ENCODE results near the gene CARD18. TPM values are rescaled to one million over a fixed set of nuclear protein-coding genes. Genes with fewer than 3 reads are reported as not detected.

Gene CARD18
- total and polyA plus RNA-seq, 2 experiments from 2014 or later: not detected

DNA sequence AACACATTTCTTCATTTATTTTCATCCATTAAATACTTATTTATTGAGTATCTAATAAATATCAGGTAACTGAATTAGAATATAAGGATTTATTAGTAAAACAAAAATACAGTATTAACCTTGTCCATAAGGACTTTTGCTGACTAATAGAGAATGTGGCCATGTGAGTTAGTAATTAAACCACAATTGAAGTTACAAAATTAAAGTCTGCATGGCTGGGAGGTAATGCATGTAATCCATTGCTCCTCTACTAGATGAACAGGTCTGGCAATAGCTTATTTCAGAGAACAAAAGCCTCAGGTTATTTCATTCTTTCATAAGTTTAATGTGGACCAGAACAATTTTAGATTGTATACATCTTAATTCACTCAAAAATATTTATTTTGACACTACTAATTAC is 9.9 kb upstream of the CARD18 start:
- Histone ChIP-seq H3K4me3 (no peak overlapping the region), H4K20me1 (replicated peaks; ENCODE audit: insufficient read depth) (no peaks in the 10 kb centered on the region), H2AFZ (no peak overlapping the region), H3K27ac (ENCODE audit: low read depth) (no peak overlapping the region), H3K79me2 (replicated peaks; ENCODE audit: insufficient read depth) (no peaks in the 10 kb centered on the region), H3K4me2 (no peak overlapping the region), H3F3A (replicated peaks; ENCODE audit: low read depth) (no peaks in the 10 kb centered on the region), H3K4me1 (ENCODE audit: insufficient read depth) (no peaks in the 10 kb centered on the region), H3K36me3 (ENCODE audit: insufficient read depth) (no peaks in the 10 kb centered on the region), H3K27me3 (ENCODE audit: insufficient read depth) (no peaks in the 10 kb centered on the region), H3K9me2 (ENCODE audit: insufficient read depth) (no peaks in the 10 kb centered on the region)
- H3K4me3 Mint-ChIP-seq: no peak overlapping the region
- ATAC-seq: no peak
- H3K36me3 Mint-ChIP-seq (ENCODE audit: low read depth): no peaks in the 10 kb centered on the region
- no peak overlapping the region for H3K27ac Mint-ChIP-seq
- no peak for TF ChIP-seq JUNB (IDR thresholded peaks at IDR 0.05; ENCODE audit: unreplicated experiment)
- TF ChIP-seq CREB1 (CRISPR knock-in tag; IDR thresholded peaks at IDR 0.05; ENCODE audit: low read depth): no peak
- no peak for TF ChIP-seq STAT1 (IDR thresholded peaks at IDR 0.05; ENCODE audit: unreplicated experiment)
- no peak for TF ChIP-seq EZH2 (IDR thresholded peaks at IDR 0.05; ENCODE audit: low read depth, unreplicated experiment)
- DNase-seq (ENCODE audit: low spot score): no peak
- no peaks in the 10 kb centered on the region for H3K9me3 Mint-ChIP-seq
- H3K4me1 Mint-ChIP-seq: peaks cover 4% of the 10 kb centered on the region; the same call in 2 of the 3 replicates
- no peaks in the 10 kb centered on the region for H3K27me3 Mint-ChIP-seq (ENCODE audit: insufficient read depth, low read depth, poor library complexity)

GRCh38 chr11:105148241-105148640 is 8.7 kb upstream of the CARD18 start:
- ATAC-seq (no peak), DNase-seq (ENCODE audit: low spot score) (no peak)
- Histone ChIP-seq H3K36me3 (ENCODE audit: insufficient read depth) (no peaks in the 10 kb centered on the region), H3K9me2 (ENCODE audit: insufficient read depth) (no peaks in the 10 kb centered on the region), H2AFZ (no peak overlapping the region), H3K4me3 (no peak overlapping the region), H3K4me2 (no peak overlapping the region), H3F3A (replicated peaks; ENCODE audit: low read depth) (no peaks in the 10 kb centered on the region), H4K20me1 (replicated peaks; ENCODE audit: insufficient read depth) (no peaks in the 10 kb centered on the region), H3K79me2 (replicated peaks; ENCODE audit: insufficient read depth) (no peaks in the 10 kb centered on the region), H3K27ac (ENCODE audit: low read depth) (no peak overlapping the region), H3K27me3 (ENCODE audit: insufficient read depth) (no peaks in the 10 kb centered on the region), H3K4me1 (ENCODE audit: insufficient read depth) (no peaks in the 10 kb centered on the region)
- TF ChIP-seq CREB1 (CRISPR knock-in tag; IDR thresholded peaks at IDR 0.05; ENCODE audit: low read depth): no peak
- Mint-ChIP-seq H3K27ac (no peak overlapping the region), H3K4me3 (no peak overlapping the region), H3K27me3 (ENCODE audit: insufficient read depth, low read depth, poor library complexity) (no peaks in the 10 kb centered on the region), H3K9me3 (no peaks in the 10 kb centered on the region), H3K4me1 (peaks cover 1% of the 10 kb centered on the region; the same call in 2 of the 3 replicates), H3K36me3 (ENCODE audit: low read depth) (no peaks in the 10 kb centered on the region)

DNA sequence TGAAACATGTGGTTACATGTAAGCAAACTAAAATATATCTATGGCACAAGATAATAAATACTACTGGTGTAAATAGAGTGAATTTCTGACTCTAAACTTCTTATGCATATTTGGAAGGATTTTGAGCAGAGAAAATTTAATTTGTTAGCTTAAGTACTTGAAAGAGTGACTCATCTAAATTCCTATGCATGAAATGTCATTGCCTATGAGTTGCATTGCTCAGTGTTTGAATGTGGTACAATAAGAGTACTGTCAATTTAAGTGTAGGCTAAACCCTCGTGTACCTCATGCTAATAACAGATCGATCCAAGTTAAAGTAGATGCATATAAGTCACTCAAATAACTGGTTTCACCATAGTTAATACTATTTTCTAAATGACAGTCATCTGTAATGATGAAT is 5.3 kb upstream of the CARD18 start:
- Histone ChIP-seq H3K27me3 (ENCODE audit: insufficient read depth) (no peaks in the 10 kb centered on the region), H3K27ac (ENCODE audit: low read depth) (no peak overlapping the region), H2AFZ (no peak overlapping the region), H3K79me2 (replicated peaks; ENCODE audit: insufficient read depth) (no peaks in the 10 kb centered on the region), H3F3A (replicated peaks; ENCODE audit: low read depth) (no peaks in the 10 kb centered on the region), H4K20me1 (replicated peaks; ENCODE audit: insufficient read depth) (no peaks in the 10 kb centered on the region), H3K4me1 (ENCODE audit: insufficient read depth) (no peaks in the 10 kb centered on the region), H3K9me2 (ENCODE audit: insufficient read depth) (no peaks in the 10 kb centered on the region), H3K36me3 (ENCODE audit: insufficient read depth) (no peaks in the 10 kb centered on the region), H3K4me2 (no peak overlapping the region), H3K4me3 (no peak overlapping the region)
- TF ChIP-seq EZH2 (IDR thresholded peaks at IDR 0.05; ENCODE audit: low read depth, unreplicated experiment) (no peak), JUNB (IDR thresholded peaks at IDR 0.05; ENCODE audit: unreplicated experiment) (no peak), STAT1 (IDR thresholded peaks at IDR 0.05; ENCODE audit: unreplicated experiment) (no peak)
- H3K27ac Mint-ChIP-seq: no peak overlapping the region
- no peak for ATAC-seq
- H3K36me3 Mint-ChIP-seq (ENCODE audit: low read depth): no peaks in the 10 kb centered on the region
- H3K27me3 Mint-ChIP-seq (ENCODE audit: insufficient read depth, low read depth, poor library complexity): no peaks in the 10 kb centered on the region
- no peak overlapping the region for H3K4me3 Mint-ChIP-seq
- no peak for DNase-seq (ENCODE audit: low spot score)
- H3K4me1 Mint-ChIP-seq: no peaks in the 10 kb centered on the region
- no peaks in the 10 kb centered on the region for H3K9me3 Mint-ChIP-seq

DNA sequence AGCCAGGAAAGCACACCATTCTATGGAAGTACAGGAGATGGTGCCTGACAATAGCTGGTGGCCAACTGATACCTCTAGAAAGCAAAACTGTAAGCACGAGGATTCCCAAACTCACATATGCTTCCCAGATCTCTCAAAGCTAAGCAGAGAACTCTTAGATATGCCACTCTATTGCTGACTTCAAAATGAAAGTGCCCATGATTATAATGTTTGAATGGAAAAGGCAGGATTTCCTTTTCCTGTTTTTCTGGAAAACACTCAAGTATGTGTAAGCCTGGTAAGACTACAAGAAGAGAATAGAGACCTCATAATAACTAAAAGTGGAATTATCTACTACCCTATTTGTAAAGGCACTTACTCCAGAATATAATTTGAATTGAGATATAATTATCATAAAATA is 2.6 kb upstream of the CARD18 start:
- Histone ChIP-seq H3K27me3 (ENCODE audit: insufficient read depth) (no peaks in the 10 kb centered on the region), H3K27ac (ENCODE audit: low read depth) (no peak overlapping the region), H3K4me2 (no peak overlapping the region), H3K9me2 (ENCODE audit: insufficient read depth) (peaks cover 8% of the 10 kb centered on the region; the same call in 1 of the 2 replicates), H3K79me2 (replicated peaks; ENCODE audit: insufficient read depth) (no peaks in the 10 kb centered on the region), H4K20me1 (replicated peaks; ENCODE audit: insufficient read depth) (no peaks in the 10 kb centered on the region), H3F3A (replicated peaks; ENCODE audit: low read depth) (no peaks in the 10 kb centered on the region), H3K4me1 (ENCODE audit: insufficient read depth) (no peaks in the 10 kb centered on the region), H3K4me3 (no peak overlapping the region), H3K36me3 (ENCODE audit: insufficient read depth) (no peaks in the 10 kb centered on the region), H2AFZ (no peak overlapping the region)
- Mint-ChIP-seq H3K4me1 (no peaks in the 10 kb centered on the region), H3K4me3 (no peak overlapping the region), H3K27me3 (ENCODE audit: insufficient read depth, low read depth, poor library complexity) (no peaks in the 10 kb centered on the region), H3K9me3 (no peaks in the 10 kb centered on the region), H3K36me3 (ENCODE audit: low read depth) (no peaks in the 10 kb centered on the region), H3K27ac (no peak overlapping the region)
- ATAC-seq: no peak
- no peak for DNase-seq (ENCODE audit: low spot score)
- TF ChIP-seq EZH2phosphoT487 (IDR thresholded peaks at IDR 0.05; ENCODE audit: unreplicated experiment): no peak
- TF ChIP-seq CREB1 (CRISPR knock-in tag; IDR thresholded peaks at IDR 0.05; ENCODE audit: low read depth): no peak
- TF ChIP-seq CTCF (conservative IDR thresholded peaks at IDR 0.05; ENCODE audit: low read depth in 2 of 2): no peak
- no peak for TF ChIP-seq NANOG (IDR thresholded peaks at IDR 0.05; ENCODE audit: borderline replicate concordance)
- TF ChIP-seq POLR2AphosphoS5 (IDR thresholded peaks at IDR 0.05; ENCODE audit: low read depth): no peak

Measured in GM23338 (cell line).